Measurements from ENCODE around the gene CLASP1. TPM values are rescaled to one million over a fixed set of nuclear protein-coding genes. Genes with fewer than 3 reads are reported as not detected.

Gene CLASP1
- total RNA-seq, 1 donor from 2014 or later, result 60.1 TPM

DNA sequence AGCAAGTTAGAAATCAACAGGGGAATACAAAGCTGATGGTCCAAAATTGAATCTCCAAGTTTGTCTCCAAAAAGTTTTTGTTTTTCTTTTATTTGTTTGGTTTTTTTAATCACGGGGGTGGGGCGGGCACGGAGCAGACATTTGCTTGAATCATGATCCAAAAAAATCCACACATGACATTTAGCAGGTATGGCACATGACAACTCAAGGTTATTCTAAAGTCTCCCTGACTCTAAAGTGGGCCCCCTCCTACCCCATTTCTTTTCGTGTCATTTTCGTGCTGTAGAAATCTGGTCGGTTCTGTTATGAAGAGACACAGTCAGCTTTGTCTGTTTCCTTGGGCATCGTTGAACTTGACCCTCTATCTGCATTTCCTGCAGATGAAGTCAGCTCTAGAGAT lies 104.0 kb downstream of the CLASP1 start:
- TF ChIP-seq CTCF (IDR thresholded peaks at IDR 0.05; ENCODE audit: borderline replicate concordance), result no peak
- Histone ChIP-seq H3K4me1 (peaks cover 80% of the 10 kb centered on the region), H3K4me3 (no peak overlapping the region), H3K36me3 (no peaks in the 10 kb centered on the region), H3K27ac (replicated peaks) (peak overlapping the region; percentile 58), H3K9me3 (replicated peaks) (peaks cover 9% of the 10 kb centered on the region), H3K27me3 (ENCODE audit: low read depth) (no peaks in the 10 kb centered on the region)
- DNase-seq, result no peak
- intact Hi-C loops (cut with micrococcal nuclease), result no loop called here

DNA sequence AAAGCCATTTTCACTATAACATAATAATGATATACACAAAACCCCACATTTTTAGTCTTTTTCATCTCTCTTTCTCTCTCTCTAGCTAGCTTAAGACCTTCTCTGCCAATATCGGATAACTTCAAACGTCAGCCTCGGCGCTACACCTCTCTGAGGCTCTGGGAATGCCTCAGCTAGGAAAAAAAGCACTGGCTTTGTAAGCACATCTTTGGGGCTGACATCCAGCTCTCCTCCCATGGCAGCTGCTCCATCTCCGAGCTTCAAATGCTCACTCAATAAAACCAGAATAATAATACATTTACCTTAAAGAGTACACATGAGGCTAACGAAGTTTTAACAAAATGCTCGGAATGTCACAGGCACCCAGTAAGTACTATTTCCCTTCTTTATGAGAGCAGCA lies 107.8 kb downstream of the CLASP1 start:
- H3K27ac ChIP-seq (replicated peaks), result peak overlapping the region; percentile 58
- no peaks in the 10 kb centered on the region for H3K27me3 ChIP-seq (ENCODE audit: low read depth)
- no peak overlapping the region for H3K4me3 ChIP-seq
- H3K36me3 ChIP-seq, result no peaks in the 10 kb centered on the region
- DNase-seq, result no peak
- peaks cover 92% of the 10 kb centered on the region for H3K4me1 ChIP-seq
- no peaks in the 10 kb centered on the region for H3K9me3 ChIP-seq (replicated peaks)
- TF ChIP-seq CTCF (IDR thresholded peaks at IDR 0.05; ENCODE audit: borderline replicate concordance), result no peak
- intact Hi-C loops (cut with micrococcal nuclease), result no loop called here

DNA sequence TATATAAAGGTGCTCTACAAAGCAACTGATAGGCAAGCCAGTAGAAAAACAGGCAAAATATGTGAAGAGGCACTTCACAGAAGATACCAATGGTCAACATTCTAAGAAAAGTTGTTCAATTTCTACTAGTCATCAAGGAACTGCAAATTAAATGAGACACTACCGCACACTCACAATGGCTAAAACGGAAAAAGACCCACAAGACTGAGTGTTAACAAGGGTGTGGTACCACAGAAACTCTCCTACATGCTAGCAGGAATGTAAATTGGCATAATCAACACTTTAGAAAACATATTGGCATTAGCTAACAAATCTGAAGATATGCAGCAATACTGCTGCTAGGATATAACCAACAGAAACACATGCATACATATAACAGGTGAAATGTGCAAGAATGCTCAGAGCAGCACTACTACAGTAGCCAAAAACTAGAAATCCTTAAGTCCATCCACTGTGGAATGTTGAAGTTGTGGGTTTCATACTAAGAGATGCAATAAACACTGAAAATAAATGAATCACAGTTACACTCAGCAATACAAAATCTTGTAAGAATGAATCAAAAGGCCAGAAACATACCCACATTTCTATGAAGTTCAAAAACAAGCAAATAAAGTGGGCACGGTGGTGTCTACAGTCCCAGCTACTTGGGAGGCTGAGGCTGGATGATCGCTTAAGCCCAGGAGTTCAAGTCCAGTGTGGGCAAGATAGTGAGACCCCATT lies 109.4 kb downstream of the CLASP1 start:
- Histone ChIP-seq H3K36me3 (no peaks in the 10 kb centered on the region), H3K4me1 (peaks cover 92% of the 10 kb centered on the region), H3K27ac (replicated peaks) (peak overlapping the region; percentile 41), H3K27me3 (ENCODE audit: low read depth) (no peaks in the 10 kb centered on the region), H3K4me3 (peak overlapping the region; percentile 33), H3K9me3 (replicated peaks) (no peaks in the 10 kb centered on the region)
- no peak for TF ChIP-seq CTCF (IDR thresholded peaks at IDR 0.05; ENCODE audit: borderline replicate concordance)
- no peak for DNase-seq
- intact Hi-C loops (cut with micrococcal nuclease), result loop anchor here (10.0 kb wide), 1 partner anchor 55 kb away; no protein-coding TSS in a partner anchor

GRCh38 chr2:121536850-121537557 lies 112.3 kb downstream of the CLASP1 start:
- intact Hi-C loops (cut with micrococcal nuclease), result loop anchor here (10.0 kb wide), 1 partner anchor 58 kb away; no protein-coding TSS in a partner anchor
- Histone ChIP-seq H3K27me3 (ENCODE audit: low read depth) (no peaks in the 10 kb centered on the region), H3K27ac (replicated peaks) (peak overlapping the region; percentile 3), H3K9me3 (replicated peaks) (no peaks in the 10 kb centered on the region), H3K4me1 (peaks cover 92% of the 10 kb centered on the region), H3K4me3 (no peak overlapping the region), H3K36me3 (no peaks in the 10 kb centered on the region)
- no peak for TF ChIP-seq CTCF (IDR thresholded peaks at IDR 0.05; ENCODE audit: borderline replicate concordance)
- no peak for DNase-seq

DNA sequence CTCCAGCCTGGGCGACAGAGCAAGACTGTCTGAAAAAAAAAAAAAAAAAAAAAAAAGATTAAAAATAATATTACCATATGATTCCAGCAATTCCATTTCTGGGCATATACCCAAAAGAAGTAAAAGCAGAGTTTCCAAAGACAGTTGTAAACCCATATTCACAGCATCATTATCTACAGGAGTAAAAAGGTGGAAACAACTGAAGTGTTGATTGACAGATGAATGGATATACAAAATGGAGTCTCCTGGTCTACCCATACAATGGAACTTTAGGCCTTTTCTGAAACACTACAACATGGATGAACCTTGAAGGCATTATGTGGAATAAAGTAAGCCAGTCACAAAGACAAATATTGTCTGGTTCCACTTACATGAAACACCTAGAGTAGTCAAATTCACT lies 112.9 kb downstream of the CLASP1 start:
- Histone ChIP-seq H3K27me3 (ENCODE audit: low read depth) (no peaks in the 10 kb centered on the region), H3K9me3 (replicated peaks) (no peaks in the 10 kb centered on the region), H3K4me3 (no peak overlapping the region), H3K36me3 (no peaks in the 10 kb centered on the region), H3K4me1 (peaks cover 92% of the 10 kb centered on the region), H3K27ac (replicated peaks) (peak overlapping the region; percentile 3)
- intact Hi-C loops (cut with micrococcal nuclease), result loop anchor here (10.0 kb wide), 1 partner anchor 58 kb away; no protein-coding TSS in a partner anchor
- no peak for DNase-seq
- no peak for TF ChIP-seq CTCF (IDR thresholded peaks at IDR 0.05; ENCODE audit: borderline replicate concordance)

Measured in left ventricle myocardium inferior (tissue), 1 donor.